GM18517 (cell line): ENCODE data around the gene TSC2.
A peak's percentile ranks its signal among the peaks of the same experiment; 100 is the strongest.

ENCODE experiments used
- ATAC-seq: cut with Tn5 transposase; IDR thresholded peaks from one replicate; pipeline ENCODE4 v1.9.1; 2021; ENCODE audit warnings: mild to moderate bottlenecking, moderate library complexity; ENCODE audit not compliant: unreplicated experiment

The TSC2 gene

DNA sequence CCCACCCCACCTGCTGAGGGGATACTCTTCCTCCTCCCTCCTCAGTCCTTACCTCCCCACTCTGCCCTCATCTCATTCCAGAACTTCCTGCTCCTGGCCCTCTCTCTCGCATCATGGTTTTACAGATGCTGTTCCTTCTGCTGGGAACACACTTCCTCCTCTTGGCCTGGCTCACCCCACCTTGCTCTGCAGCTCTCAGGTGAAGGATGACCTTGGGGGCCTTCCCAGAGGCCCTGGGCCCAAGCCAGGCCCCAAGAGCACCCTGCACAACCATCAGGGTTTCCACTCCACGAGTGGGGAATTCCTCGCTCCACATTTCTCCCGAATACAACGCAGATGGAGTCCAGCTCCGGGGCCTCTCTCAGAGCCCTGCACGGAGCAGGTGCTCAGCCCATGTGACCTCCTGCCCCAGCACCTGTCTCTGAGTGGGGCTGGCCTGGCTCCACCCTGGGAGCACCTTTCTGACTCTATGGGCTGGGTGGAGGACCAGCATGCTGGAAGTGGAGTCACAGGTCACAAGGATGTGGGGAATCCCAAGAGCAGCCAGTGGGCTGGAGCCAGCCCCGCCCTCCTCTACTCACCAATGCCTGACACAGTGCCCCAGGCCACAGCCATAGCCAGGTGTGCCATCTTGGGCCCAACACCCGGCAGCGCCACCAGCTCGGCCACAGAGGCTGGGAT lies 4.7 kb upstream of the TSC2 start:
- ATAC-seq, result no peak

DNA sequence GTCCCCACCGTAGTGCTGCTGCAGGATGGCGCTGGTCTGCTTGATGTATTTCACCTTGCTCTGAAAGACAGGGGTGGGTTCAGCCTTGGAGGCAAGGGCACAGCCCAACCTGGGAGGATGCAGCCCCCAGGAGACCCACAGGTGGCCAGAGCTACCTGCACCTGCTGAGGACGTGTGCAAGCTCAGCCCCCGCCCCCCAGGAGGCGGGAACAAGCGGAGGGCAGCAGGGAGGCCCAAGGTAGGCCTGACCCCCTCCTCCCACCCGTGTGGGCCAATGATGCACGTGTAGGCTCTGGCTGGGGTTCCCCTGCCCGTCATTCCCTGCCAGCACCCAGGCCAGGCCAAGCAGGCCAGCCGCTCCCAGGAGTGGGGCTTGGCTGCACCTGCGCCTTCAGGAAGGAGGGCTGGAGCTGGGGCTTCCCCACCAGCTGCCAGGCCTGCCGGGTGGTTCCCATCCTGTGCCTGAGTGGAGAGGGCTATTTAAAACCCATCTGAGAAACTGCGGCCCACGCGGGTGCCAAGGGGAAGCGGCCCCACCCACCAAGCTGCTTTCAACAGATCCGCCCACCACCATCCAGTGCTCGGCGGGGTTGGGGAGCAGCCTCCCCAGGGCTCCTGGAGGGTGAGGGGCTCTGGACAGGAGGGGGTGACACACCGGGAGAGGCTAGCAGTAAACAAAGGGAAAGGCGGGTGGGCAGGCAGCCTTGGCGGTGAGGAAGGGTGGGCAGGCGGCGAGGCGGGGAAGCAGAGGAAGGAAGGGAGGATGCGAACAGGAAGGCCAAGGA lies 3.9 kb upstream of the TSC2 start:
- no peak for ATAC-seq

DNA sequence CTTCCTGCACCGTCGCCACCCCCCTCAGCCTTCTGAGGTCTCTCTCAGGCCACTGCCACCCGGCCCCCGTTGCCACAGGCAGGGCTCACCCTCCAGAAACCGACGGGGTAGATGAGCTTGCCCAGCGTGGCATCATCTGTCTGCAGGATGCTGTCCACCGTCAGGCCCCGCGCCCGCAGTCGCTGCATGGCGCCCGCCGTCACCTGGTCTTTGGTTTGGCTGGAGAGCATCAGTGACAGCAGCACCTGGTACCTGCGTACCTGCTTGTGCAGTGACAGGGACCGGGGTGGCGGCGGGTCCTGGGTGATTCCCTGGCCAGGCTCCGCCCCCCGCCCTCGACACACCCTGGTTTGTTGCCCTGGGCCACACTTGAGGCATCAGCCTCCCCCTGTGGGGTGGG lies 3.2 kb upstream of the TSC2 start:
- no peak for ATAC-seq

DNA sequence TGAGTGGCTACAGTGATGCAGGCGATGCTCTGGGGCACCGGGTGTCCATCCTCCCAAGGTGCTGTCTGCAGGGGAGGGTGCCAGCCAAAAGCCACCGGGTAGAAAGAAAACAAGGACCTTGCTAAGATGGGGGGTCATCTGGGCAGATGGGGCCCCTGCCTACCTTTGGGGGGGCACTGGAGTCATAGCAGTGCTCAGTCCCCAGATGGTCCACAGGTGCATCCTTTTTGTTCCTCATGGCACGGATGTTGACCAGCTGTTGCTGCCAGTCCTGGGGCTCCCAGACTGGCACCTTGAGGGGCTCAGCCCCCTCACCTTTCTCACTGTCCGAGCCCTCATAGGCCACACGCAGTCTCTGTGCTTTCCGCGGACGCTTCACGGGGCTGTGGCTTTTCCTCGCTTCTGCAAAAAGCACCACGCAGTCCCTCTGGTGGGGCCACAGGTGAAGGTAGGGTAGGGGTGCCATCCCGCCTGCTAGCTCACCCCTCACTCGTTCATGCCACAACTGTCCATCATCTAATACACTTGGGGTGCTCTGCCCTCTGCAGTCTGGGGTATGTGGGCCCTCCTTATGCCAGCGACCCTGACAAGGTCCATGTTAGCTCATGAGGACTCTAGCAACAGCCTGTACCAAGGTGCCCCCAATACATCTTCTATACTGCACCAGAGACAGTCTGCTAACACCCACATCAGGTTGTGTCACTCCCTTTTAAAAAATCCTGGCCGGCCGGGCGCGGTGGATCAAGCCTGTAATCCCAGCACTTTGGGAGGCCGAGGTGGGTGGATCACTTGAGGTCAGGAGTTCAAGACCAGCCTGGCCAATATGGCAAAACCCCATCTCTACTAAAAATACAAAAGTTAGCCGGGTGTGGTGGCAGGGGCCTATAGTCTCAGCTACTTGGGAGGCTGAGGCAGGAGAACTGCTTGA lies 1.6 kb upstream of the TSC2 start:
- no peak for ATAC-seq

DNA sequence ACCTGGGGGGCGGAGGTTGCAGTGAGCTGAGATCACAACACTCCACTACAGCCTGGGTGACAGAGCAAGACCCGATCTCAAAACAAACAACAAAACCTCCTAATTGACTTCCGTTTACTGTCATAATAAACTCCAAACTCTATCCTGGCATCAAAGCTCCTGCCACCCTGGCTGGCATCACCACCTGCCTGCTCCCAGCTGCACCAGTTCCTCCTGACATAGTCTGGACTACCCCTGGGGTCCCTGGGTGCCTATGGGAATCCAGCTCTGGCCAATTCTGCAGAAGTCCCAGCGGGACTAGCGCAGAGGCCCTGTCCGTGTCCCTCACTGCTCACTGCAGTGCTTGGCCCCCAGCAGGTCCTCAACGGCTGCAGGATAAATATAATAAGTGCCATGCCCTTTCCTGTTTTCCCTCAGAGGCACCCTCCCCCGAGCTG lies 874 bp upstream of the TSC2 start:
- ATAC-seq, result peak; percentile 4

DNA sequence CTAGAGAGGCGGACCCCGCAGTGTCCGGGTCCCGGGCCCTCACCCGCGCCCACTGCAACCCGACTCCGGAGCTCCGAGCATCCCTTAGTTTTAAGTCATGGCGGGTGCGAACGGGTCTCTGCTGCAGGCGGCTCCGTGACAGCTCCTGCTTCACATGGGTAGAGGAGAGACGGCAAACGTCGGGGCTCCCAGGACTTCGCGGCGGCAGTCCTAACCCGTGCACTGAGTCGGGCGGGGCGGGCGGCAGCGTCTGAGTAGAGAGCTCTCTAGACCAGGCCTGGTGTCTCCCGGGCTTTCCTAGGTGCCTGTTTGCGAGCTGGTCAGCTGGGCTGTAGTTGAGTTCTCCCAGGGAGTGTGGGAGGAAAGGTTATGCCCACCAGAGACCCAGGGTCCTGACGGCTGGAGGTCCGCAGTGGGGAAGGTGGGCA lies 345 bp downstream of the TSC2 start:
- no peak for ATAC-seq

DNA sequence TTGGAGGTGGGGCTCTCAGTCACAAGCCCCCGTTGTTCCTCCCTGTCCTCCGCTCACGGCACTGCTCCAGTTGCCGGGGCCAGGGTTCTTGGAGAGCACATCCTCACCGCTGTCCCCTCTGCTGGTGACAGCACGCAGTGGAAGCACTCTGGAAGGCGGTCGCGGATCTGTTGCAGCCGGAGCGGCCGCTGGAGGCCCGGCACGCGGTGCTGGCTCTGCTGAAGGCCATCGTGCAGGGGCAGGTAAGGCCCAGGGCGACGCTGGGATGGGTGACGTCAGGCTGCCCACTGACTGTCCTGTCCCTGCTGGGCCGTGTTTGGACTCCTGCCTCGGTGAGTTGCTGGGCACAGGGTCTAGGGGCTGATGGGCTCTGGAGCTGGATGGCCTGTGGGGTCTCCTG lies 5.4 kb downstream of the TSC2 start:
- no peak for ATAC-seq

DNA sequence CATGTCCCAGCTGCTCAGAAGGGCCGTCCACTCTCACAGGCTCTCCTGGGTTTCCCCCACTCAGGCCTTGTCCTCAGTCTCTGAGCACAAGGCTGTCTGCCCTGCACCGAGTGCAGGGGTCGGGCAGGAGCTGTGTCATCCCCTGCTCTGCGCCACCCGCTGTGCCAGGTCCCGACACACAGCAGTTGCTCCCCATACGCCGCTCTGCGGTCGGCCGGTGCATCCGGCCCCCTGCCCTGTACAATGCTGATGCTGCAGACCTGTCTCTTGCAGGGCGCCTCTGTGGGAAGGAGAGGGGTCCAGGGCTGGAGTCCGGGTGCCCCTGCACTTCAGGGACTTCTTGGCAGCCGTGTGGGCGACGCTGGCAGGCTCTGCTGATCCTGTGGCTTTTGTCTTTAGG lies 6.1 kb downstream of the TSC2 start:
- ATAC-seq, result no peak

DNA sequence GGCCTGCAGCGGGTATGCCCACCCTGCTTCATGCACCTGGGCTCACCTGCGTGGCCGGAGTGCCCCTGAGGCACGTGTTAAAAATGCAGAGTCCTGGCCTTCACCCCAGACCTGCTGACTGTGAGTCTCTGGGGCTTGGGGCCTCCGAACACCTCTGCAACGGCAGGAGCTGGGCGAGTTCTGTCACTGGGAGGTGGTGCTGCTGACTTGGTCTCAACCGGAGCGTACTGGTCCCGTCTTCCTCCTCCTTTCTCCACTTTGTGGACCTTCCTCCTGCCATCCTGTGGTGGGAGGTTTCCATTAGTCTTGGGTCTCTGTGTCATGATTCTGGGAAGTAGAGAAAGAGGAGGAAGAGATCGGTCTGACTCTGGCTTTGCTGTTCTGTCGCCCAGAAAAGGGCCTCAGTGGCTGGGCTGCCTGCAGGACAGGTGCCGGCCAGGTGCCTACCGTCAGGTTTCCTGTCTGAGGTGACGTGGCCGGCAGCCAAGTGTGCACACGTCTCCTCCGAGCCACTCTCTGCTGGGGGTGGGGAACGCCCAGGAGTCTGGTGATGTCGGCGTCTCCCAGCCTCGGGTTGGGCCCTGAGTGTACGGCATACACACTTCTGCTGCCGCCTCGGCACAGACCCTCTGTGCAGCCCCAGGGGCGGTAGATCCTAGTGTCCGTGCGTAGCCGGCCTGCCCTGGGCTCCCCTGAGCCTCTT lies 6.9 kb downstream of the TSC2 start:
- no peak for ATAC-seq

DNA sequence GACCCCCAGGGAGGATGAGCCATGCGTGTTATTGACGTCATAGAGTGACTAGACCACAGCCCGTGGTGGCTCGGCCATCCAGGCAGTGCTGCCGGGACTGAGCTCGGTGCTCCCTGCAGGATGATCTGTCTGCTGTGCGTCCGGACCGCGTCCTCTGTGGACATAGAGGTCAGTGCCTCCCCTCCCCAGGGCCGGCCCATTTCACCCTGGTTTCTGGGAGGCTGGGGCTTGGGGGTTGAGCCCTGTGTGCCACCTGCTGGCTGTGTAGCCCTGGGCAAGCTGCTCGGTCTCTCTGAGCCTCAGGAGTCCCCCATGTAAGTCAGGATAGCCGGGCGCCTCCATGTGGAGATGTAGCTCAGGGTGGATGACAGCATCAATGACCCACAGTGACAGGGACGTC lies 8.3 kb downstream of the TSC2 start:
- no peak for ATAC-seq

DNA sequence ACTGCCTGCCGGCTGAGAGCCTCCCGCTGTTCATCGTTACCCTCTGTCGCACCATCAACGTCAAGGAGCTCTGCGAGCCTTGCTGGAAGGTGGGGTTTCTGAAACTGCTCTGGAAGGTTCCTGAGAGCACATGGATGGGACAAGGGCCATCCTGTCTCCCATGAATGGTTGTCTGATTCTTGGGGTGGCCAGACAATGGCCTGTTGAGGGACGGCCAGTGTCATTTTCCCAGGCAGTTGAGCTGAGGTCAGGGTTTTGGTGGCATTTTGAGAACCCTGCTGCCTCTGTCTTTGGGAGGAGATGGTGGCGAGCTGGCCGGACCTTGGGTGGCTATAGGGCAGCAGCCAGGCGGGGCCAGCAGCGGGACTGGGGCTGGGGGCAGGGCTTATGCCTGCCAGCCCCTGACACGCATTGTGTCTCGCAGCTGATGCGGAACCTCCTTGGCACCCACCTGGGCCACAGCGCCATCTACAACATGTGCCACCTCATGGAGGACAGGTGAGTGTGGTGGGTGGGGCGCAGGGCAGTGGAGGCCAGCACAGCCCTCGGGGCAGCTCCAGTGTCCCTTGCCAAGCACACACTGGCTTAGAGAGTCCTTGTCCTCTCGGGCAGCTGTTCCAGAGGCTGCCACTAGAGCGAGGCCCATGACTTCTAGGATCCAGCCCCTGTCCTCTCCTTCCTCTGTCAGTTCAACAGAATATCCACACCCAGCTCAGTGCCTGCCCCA lies 9.1 kb downstream of the TSC2 start:
- ATAC-seq, result no peak

DNA sequence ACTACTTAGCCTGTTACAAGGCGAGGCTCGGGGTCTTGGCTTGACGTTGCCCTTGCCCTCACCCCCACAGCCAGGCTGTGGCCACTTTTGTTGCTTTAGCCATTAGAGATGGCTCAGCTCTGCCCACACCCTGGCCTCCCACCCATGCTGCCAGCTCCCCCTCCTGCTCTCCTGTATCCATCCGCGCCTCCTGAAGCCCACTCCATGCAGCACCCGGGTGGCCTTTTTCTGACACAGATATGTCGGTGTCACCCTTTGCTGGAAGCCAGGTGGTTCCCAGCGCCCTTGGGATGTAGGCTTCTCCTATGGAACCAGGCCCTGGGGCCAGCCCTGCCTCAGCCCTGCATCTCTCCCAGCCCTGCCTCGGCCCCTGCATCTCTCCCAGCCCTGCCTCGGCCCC lies 9.7 kb downstream of the TSC2 start:
- no peak for ATAC-seq

DNA sequence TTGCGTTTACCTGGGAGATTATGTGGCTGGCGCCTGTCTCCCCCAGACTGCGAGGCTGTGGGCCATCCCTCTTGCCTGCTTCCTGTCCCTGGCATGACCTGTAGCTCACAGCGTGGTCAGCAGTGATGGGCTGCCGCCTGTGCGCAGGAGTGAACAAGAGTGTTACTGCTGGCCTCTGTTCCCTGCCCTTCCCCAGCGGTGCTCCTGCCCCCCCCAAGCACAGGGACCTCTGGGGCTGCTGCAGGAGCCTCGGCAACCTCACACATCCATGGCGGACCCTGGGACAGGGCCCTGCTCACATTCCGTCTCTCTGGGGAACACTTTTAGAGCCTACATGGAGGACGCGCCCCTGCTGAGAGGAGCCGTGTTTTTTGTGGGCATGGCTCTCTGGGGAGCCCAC lies 10.6 kb downstream of the TSC2 start:
- ATAC-seq, result no peak

DNA sequence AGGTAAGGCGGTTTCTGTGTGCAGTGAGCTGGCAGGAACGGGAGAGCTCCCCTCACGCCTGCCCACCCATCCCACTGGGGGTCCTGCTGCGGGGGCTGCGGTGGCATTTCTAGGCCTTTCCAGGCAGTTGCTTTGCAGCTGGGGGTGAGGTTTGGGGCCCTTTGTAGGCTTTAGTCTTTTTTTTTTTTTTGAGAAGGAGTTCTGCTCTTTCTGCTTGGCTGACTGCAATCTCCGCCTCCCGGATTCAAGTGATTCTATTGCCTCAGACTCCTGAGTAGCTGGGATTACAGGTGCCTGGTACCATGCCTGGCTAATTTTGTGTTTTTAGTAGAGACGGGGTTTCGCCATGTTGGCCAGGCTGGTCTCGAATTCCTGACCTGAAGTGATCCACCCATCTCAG lies 11.1 kb downstream of the TSC2 start:
- no peak for ATAC-seq

DNA sequence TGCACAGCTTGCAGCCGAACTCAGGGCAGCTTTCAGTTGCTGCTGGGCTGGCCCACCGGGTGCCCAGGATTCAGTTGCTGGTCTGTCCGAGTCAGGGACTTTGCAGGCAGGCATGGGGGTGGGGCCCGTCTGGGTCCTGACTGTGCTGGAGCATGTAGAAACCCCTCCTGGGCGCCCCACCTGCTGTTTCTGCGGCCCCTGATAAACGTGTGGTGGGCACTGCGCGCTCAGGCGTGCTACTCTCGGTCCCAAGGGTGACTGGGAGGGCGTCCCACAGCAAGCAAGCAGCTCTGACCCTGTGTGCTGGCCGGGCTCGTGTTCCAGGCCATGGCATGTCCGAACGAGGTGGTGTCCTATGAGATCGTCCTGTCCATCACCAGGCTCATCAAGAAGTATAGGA lies 12.6 kb downstream of the TSC2 start:
- no peak for ATAC-seq

DNA sequence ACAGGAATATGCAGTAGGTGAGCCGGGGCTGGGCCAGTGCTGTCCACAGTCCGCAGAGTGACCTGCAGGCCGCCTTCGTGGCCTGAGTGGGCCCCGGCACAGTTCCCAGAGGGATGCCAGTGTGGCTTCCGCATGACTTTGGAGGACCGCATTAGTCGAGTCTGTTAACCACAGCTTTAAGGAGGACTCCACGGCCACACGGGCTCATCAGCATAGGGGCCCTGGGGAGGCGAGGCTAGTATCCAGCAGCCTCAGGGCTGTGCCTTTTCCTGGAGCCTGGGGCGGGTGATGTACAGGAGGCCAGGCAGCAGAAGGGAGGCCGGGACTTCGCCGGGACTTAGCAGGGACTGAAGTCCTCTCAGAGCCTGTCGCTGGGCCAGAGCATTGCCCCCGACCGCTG lies 13.2 kb downstream of the TSC2 start:
- no peak for ATAC-seq

DNA sequence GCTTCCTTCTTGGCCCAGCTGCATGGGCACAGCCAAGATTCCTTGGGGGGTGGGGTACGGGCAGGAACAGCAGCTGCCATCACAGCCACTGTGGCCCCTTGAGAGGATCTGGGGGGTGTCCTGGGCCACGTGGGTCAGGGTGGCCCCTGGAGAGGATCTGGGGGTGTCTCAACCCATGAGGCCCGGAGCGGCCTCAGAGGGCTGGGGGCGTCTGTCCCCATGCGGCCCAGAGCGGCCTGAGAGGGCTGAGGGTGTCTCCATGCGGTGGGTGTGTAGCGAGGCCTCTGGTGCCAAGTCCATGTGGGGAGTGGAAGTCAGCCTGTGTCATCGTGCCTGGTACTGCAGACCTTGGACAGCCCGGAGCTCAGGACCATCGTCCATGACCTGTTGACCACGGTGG lies 13.7 kb downstream of the TSC2 start:
- ATAC-seq, result no peak

DNA sequence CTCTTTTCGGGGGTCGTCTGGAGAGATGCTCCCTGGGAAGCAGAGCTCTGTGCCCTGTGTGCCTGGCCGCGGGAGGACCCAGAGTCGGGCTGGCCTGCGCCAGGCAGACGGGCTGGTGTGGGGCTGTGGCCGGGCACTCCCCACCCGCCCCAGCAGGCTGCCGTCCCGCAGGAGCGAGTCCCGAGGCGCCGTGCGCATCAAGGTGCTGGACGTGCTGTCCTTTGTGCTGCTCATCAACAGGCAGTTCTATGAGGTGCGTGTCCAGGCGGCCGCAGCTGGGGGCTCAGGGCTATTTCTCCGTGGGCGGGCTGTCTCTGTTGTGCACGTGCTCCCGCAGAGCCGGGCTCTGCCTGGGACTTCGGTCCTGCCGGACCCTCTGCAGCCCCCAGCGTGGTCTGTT lies 15.0 kb downstream of the TSC2 start:
- ATAC-seq, result no peak

DNA sequence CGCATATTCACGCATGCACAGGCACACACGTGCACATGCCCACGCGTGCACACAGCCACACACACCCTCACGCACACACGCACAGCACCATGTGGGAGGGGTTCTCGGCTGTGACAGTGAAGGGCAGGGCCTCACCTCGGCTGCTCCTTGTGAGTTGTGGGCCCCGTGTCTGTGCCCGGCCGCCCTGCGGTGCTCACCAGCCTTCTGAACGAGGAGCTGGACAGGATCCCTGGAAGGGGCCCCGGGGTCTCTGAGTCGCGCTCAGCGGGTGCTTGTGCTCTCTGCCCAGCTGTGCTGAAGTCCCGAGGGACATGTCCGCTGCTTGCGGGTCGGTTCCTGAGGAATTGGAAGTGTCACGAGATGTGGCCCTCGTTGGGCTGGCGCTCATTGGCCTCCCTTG lies 16.1 kb downstream of the TSC2 start:
- no peak for ATAC-seq

DNA sequence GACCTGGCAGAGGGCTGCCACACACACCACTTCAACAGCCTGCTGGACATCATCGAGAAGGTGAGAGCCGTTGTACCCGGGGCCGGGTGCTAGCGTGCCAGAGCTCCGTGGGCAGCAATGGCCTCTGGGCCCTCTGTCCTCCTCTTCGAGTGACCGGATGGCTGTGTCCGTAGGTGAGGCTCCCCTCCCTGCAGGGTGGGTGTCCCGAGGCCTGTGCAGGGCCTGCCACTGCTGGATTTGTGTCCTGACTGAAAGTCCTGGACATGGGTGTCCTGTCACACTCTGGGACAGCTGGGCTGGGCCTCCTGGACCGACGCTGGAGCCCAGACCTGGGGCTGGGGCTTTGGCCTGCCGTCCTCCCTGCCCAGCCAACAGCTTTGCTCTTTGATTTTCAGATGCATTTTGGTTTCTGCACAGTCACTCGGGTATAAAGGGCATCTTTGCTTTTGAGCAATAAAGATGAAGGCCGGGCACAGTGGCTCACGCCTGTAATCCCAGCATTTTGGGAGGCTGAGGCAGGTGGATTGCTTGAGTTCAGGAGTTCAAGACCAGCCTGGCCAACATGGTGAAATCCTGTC lies 16.7 kb downstream of the TSC2 start:
- no peak for ATAC-seq
